ENCODE measurements around the gene NOTCH2NLA.
"Not testable (repeated sequence)": the region's sequence is repeated elsewhere in the genome, so short reads cannot be mapped to it uniquely, and the experiment has no call there.

GRCh38 chr1:146257992-146258552, 29.3 kb upstream of the NOTCH2NLA start:
- not testable (repeated sequence) for TF ChIP-seq CTCF, POLR2A (IDR thresholded peaks at IDR 0.05)
